ENCODE data around the gene PDE1A. TPM values are rescaled to one million over a fixed set of nuclear protein-coding genes. Genes with fewer than 3 reads are reported as not detected.
A peak's percentile ranks its signal among the peaks of the same experiment; 100 is the strongest.

Gene PDE1A
- total RNA-seq, 2 donors from 2014 or later, result 11.0 to 11.2 TPM

DNA sequence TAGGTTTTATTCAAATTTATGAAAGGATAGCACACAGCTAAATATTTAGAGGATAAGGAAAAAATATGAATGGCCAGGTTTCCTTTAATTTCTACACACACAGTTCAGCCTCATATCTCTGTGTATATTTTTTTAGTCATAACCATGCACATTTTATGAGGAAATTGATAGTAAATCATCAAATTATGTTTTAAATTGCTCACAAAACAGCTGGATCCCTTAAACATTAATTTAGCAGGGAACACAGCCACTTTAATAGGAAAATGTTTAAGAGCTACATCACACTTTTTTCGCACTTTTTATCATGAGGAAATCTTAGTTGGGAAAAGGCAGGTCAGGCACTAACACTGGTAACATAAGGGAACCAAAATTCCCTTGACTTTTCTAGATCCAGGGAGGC, 65.4 kb downstream of the PDE1A start:
- intact Hi-C loops (cut with DNase I), result no loop called here
- DNase-seq, result no peak
- no peak for ATAC-seq

DNA sequence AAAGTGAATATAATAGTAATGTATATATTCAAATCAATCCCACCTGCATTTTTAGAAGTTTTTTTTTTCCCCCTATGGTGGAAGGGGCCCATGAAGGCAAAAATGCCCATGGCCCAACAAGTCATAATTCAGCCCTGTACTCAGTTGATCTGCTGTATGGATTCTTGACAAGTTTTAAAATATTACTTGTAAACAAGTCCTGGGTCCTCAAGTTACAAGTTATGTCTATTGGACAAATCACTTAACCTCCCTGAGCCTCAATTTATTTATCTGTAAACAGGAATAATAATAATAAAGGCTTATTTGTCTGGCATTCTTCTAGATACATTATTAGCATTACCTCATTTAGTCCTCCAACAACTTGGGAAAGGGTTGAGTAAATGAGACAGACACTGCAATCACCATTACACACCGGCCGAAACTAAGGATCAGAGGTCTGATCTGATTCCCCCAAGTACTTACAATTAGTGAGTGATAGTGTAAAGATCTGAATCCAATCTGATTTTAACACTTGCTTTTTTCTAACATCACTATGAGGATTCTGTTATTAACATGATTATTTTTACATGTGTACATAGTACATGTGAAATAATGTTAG, 66.1 kb downstream of the PDE1A start:
- DNase-seq (no peak), ATAC-seq (no peak)
- intact Hi-C loops (cut with DNase I), result no loop called here

DNA sequence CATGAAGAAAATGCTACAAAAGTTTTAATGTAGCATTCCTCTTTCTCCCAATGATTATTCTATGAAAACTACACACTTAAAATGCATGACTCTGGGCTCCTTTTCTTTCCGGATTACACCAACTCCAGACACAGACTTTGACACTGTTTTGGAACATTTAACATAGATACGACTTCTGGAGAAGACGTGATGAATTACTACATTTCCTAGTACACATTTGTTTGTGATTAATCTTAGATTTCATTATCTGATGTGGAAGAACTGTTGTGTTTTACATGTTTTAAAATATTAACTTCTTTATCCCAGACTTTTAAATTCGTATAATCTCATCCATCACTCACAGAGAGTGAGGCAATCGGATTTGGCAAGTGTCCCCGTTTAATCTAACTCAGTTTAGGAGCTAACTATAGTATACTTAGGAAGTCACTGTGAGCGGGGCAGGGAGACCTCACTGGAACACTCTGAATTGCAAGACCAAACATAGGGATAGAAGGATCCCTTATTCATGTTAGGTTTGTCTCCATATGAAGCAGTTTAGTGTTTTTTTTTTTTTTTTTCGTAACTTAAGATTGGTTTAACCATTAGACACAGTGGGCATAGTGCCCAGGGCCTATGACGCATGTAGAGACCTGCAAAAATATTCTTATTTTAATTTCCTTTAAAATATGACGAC, 66.7 kb downstream of the PDE1A start:
- ATAC-seq, result peak; percentile 38 to 67
- DNase-seq, result peak; percentile 64
- intact Hi-C loops (cut with DNase I), result no loop called here

DNA sequence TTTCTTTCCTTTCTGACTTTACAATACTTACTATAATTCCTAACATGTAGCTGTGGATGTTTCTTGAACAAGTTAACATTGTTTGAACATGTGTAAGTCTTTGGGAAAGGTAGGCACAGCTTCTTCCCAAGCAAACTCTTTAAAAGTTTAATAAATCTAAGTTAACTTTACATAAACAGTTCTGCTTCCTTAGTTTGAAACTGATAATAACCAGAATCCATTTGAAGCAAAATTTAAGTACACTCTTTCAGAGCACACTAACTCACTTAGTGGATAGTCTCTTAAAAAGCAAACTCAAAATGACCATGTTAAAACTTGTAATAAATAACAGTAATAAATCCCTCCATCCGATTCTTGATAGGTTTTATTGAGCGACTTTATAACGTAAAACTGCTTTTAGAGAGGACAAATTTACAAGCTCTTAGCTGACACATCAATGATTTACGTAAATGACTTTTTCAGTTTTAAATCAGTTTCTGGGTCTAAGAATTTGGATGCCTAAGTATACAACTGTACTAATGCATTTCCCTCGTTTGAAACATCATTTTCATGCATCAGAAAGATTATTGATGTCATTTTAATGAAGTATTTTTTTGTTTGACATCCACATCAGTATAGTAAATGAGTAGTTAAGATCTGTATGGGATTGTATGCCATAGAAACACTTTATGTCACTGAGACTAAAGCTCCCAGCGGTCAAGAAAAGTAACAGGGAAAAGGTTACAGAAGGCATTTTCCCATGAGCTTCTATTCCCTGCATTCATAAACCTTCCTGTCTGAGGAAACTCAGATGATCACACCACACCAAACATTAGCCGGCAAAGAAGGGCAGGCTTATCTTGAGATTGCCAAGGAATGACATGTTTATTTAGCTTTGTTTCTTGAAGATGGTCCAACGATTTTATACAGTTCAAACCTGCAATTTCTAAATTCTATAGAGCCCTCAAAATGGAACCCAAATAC, 67.5 kb downstream of the PDE1A start:
- DNase-seq (no peak), ATAC-seq (peak; percentile 44 to 64)
- intact Hi-C loops (cut with DNase I), result no loop called here

DNA sequence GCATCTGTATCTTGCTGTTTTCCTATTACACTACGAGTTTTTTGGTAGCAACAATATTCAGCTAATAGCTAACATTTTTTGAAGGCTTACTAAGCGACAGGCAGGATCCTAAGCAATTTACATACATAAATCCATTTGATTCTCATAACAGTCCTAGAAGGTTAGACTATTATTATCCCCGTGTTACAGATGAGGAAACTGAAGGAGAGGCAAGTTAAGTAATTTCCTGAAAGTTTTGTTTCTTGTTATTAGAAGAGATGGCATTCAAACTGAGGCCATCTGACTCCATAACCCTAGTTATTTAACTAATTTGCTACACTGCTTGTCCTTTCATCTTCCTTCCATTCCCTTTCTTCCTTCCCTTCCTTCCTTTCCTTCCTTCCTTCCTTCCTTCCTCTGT, 68.2 kb downstream of the PDE1A start:
- DNase-seq (no peak), ATAC-seq (no peak)
- intact Hi-C loops (cut with DNase I), result no loop called here

DNA sequence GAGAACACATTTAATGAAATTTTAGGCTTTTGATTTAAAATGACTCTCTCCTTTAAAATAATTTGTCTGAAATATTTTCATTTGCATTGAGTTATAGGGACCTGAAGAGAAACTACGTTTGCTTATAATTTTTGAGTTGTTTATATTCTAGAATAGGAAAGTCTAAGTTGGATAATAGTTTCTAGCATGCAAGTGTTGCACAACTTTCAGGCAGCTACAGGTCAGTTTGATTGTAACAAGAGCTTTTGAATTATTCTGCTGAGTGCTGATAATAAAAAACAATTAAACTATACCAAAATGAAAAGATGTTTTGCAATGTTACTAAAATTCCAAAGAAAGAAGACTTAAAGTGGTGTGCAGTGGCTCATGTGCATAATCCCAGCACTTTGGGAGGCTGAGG, 71.0 kb downstream of the PDE1A start:
- DNase-seq (no peak), ATAC-seq (no peak)
- intact Hi-C loops (cut with DNase I), result no loop called here

DNA sequence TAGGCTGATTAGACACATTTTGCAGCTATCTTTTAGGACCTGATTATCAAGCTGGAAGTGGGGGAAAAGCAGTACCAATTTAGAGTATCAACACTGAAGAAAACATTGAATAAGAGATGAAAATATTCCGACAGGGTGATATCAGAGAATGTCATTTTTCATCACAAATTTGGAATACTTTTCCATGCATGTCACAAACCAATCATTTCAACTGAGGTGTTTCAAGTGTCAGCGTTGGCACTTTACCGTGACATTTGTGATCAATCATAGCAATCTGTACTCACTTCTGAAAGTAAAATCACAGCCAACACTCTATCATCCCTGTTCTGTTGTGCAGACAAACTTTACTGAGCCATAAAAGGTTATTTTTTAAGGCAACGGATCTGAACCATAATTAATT, 75.4 kb downstream of the PDE1A start:
- no peak for DNase-seq
- intact Hi-C loops (cut with DNase I), result no loop called here
- no peak for ATAC-seq

DNA sequence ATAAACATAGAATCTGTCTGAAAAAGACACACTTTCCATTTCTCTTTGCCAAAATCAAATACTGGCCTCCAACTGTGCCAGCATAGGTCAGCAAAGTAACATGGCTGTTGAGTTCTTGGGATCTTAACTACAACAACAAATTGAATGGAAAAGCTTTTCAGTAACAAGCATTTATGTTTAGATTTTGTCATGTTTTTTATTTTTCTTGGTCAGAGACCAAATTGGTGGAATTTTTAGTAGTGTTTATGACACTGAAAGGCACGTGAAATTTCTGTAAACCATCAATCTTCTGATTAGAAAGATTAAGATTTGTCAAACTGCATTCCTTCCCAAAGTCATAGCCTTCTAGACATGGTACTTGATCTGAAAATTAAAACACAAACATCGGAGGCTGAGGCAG, 77.6 kb downstream of the PDE1A start:
- intact Hi-C loops (cut with DNase I), result no loop called here
- ATAC-seq, result no peak

DNA sequence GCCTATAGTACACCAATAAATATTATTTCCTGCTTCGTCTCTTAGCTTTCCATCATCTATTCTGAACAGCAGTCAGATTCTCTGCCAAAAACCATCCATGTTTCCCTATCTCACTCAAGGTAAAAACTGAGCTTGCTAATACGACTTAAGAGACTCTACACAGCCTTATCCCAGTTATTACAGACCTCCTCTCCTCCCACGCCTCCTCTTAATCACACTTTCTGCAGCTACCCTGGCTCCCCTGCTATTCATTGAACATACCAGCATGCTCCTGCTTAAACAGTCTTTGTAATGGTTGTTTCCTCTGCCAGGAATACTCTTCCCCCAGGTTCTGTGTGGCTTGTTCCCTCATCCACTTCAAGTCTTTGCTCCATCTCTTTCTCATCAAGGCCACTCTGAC, 81.5 kb downstream of the PDE1A start:
- intact Hi-C loops (cut with DNase I), result no loop called here
- DNase-seq (no peak), ATAC-seq (peak in 1 of 2 donors; percentile 59)

More for the DNA sequence above, 77.6 kb downstream of the PDE1A start:
- DNase-seq, result no peak

DNA sequence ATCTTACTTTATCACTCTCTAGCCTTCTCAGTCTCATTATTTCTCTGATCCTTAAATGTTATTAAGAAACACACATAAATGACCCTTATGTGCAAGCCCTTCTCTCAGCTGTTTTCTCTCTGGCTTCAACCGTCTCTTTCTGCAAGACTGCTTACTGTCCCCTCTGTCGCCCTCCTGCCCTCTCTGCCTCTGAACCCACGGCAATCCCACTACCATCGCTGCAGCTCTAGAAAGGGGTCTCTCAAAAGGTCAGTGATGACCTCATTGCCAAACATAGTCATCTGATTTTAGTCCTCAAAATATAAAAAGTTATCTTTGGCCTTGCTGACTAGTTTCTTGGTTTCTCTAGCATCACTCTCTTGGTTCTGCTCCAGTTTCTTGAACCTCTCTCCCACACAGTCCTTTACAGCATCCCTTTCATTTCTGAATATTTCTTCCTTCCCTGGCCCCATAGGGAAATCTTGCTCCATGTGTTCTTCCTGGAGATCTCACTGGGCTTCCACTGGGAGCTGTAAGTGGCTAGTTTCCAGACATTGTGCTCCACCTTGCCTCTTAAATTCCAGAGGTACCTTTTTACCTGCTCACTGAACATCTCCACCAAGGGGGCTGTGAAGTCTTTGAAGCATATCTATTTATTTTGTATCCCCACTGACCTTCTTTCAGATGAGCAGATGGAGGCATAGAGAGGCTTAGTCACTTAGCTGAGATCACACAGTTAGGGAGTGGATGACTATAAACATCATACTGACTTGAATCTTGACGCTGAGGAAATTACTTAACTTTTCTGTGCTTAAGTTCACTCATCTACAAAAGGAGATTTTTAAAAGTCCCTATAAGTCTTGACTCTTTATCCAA, 96.2 kb downstream of the PDE1A start:
- intact Hi-C loops (cut with DNase I), result no loop called here
- ATAC-seq (peak in 1 of 2 donors; percentile 93), DNase-seq (no peak)

DNA sequence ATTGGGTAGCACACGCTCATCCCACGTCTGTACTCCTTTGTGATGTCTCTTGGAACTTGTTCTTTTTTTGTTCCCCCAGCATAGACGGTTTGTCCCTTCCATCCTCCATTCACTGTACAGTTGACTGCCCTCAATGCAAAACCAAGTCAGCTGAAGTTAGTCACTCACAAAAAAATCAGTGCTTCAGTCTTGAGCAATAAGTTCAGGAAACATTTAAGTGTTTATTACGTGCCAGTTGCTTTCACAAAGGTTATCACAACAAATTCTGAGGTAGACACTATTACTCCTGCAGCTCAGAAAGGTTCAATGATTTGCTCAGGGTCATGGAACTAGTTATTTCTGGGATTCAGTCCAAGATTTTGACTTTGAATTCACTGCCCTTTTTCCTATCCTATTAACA, 102.2 kb downstream of the PDE1A start:
- intact Hi-C loops (cut with DNase I), result no loop called here
- ATAC-seq (peak in 1 of 2 donors; percentile 49), DNase-seq (no peak)

DNA sequence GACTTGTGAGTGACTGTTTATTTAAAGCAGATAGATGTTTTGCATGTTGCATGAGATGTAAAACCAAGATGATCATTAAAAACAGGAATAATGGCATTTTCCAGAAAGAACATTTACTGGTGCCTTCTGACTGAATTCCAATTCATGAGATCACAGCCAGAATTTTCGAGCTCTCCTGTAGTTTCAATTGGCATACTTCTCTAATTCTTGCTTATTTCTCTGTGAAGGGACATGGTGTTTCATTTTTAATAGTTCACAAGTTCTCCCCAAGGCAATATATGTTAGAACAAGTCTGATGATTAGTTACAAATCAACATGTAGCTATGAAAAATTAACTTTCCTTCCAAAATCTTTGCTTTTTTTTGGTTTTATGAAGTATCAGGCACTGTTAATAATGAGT, 105.7 kb downstream of the PDE1A start:
- DNase-seq (no peak), ATAC-seq (no peak)
- intact Hi-C loops (cut with DNase I), result no loop called here

DNA sequence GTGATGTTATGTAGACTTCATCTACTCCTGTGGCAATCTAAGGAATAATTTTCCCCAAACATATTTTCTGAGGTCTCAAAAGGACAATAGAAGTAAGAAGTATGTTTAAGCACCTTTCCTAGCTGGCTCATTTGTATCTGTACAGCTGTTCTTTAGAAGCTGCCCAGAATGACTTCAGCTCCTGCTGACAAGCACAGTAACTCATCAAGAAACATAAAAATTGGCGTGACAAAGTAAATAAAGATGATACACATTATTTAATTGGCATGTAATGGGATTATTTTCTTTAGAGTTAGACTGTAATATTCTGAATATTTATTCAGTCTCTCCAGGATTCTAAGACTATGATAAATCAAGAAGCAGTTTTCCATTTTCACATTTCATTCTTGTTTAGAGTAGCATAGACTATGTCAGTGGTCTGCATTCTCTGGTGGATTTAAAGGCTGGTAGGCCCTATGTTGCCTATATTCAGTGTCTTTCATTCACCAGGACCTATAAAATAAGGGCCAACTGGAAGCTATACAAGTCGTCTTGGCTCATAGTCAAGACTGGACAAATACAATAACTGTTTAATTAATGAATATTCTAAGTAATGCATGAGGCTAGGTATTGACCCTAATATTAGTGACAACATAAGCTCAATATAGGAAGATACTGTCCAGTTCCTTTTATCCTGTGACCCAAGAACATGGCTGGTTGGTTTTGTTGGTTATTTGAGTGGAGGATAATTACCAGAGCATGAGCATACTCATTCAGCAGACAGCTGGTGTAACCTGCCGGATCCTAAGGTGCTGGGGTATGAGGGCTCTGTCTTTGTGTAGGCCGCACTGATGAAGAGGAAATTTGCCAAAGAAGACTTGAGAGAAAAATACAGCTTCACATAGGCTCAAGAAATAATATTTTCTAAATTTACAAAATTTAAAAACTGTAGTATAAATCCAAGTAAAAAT, 107.0 kb downstream of the PDE1A start:
- ATAC-seq (peak in 1 of 2 donors; percentile 47), DNase-seq (no peak)
- intact Hi-C loops (cut with DNase I), result no loop called here

DNA sequence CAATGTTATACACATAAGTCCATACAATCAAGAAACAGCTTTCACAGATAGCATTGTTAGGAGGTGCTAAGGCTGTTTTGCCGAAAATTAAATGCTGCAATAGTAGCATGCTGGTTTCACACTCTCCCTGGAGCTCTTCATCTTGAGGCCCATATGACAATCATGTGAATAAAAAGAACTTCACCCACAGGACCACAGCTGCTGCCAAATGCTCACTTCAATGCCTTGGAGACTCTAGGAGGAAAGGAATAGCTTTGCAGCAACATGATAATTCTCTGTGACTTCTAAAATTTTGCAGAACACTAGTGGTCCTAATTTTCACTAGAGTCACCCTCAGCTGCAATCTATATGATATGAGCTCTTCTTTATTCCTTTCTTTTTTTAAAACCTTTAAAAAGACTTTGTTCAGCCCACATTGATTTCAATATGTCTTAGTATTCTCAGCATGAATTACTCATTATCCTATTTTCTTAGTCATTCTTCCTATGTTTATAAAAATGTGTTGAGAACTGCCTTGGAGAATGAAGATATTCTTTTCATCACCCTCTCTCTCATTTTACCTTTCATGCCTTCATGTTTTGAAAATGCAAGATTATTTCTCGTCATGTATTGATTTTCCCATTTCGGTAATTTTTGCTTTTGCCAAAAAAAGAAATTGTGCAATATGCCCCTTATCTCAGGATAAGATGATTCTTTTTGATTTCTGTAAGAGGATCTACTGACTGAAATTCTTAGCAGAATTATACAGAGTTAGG, 108.2 kb downstream of the PDE1A start:
- intact Hi-C loops (cut with DNase I), result no loop called here
- ATAC-seq (peak; percentile 30 to 68), DNase-seq (no peak)

DNA sequence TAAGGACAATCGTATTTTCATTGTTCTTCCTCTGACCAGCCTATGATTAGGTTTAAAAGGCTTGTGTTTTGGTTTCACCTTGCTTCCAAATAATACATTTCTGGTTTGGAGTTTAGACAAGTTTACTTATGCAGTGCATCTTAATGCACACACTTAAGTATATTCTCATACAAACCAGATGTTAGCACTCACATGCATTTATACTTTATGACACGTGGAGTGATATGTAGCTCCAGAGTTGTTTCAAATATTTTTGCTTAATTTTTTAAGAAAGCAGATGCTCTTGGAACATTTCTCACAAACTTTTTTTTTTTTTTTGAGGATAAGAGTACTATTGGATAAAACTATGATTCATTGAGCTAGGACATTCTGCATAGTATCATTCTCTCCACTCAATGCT, 109.9 kb downstream of the PDE1A start:
- intact Hi-C loops (cut with DNase I), result no loop called here
- no peak for ATAC-seq
- DNase-seq, result no peak

DNA sequence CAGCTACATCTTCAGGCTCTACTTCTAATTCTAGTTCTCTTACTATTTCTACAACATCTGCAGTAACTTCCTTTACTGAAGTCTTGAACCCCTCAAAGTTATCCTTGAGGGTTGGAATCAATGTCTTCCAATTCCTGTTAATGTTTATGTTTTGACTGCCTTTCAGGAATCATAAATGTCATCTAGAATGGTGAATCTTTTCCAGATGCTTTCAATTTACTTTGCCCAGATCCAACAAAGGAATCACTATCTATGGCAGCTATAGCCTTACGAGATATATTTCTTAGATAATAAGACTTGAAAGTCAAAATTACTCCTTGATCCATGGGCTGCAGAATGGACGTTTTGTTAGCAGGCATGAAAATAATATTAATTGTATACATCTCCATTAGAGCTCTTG, 123.9 kb downstream of the PDE1A start:
- intact Hi-C loops (cut with DNase I), result no loop called here
- ATAC-seq, result no peak
- DNase-seq, result no peak

DNA sequence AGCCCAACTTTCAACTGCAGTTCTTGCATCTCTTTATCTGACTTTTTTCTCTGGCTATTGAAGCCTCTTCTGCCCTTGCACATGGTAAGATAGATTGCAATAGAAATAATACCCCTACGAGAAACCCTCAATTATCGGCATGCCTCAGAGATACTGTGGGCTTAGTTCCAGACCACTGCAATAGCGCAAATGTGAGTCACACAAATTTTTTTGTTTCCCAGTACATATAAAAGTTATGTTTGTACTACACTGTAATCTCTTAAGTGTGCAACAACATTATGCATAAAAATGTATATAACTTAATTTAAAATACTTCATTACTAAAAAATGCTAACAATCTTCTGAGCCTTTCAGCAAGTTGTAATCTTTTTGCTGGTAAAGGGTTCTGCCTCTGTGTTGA, 124.7 kb downstream of the PDE1A start:
- ATAC-seq (peak in 1 of 2 donors; percentile 58), DNase-seq (no peak)
- intact Hi-C loops (cut with DNase I), result no loop called here
